Activated naive CD8-positive, alpha-beta T cell (primary cell): Measurements from ENCODE around the gene PFDN4.
A peak's percentile ranks its signal among the peaks of the same experiment; 100 is the strongest.

ENCODE experiments used
- H3K27ac Mint-ChIP-seq: one replicate; pipeline ENCODE4 v1.8.0; 2021; ENCODE audit warnings: mixed read lengths
- H3K27me3 Mint-ChIP-seq: one replicate; pipeline ENCODE4 v1.8.0; 2021; ENCODE audit warnings: mixed read lengths
- H3K36me3 Mint-ChIP-seq: one replicate; pipeline ENCODE4 v1.8.0; 2021; ENCODE audit warnings: mixed read lengths
- H3K4me1 Mint-ChIP-seq: one replicate; pipeline ENCODE4 v1.8.0; 2021; ENCODE audit warnings: low read depth, mixed read lengths
- H3K4me3 Mint-ChIP-seq: one replicate; pipeline ENCODE4 v1.8.0; 2021; ENCODE audit warnings: mild to moderate bottlenecking, mixed read lengths
- H3K9me3 Mint-ChIP-seq: one replicate; pipeline ENCODE4 v1.8.0; 2021; ENCODE audit warnings: low read depth, mixed read lengths

PFDN4 gene

DNA sequence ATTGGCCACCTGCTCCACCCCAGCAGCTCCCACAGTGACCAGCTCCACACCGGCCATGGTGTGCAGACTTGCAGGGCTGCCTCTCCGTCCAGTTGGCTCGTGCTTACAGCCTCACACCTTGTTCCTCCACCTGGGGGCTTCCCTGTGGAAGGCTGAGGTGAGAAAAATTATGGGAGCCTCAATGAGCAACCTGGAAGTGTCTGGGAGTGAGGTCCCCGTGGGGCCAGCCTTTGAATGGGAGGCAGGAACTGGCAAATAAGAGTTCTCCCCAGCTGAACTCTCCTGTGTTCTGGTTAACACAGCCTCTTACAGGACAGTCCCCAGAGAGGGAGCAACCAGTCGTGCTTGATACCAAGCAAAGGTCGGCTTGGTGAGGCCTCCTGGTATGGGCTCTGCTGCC is 3.8 kb upstream of the PFDN4 start:
- H3K4me1 Mint-ChIP-seq: peaks cover 8% of the 10 kb centered on the region
- H3K36me3 Mint-ChIP-seq: peaks cover 2% of the 10 kb centered on the region
- H3K4me3 Mint-ChIP-seq: no peak overlapping the region
- no peaks in the 10 kb centered on the region for H3K27me3 Mint-ChIP-seq
- H3K9me3 Mint-ChIP-seq: no peaks in the 10 kb centered on the region
- no peak overlapping the region for H3K27ac Mint-ChIP-seq

- no peaks in the 10 kb centered on the region for H3K27me3 Mint-ChIP-seq
- no peaks in the 10 kb centered on the region for H3K9me3 Mint-ChIP-seq
- no peak overlapping the region for H3K27ac Mint-ChIP-seq
- peaks cover 2% of the 10 kb centered on the region for H3K36me3 Mint-ChIP-seq
- H3K4me1 Mint-ChIP-seq: peaks cover 12% of the 10 kb centered on the region
- H3K4me3 Mint-ChIP-seq: no peak overlapping the region
Observed at GRCh38 chr20:54204481-54204880, 3.4 kb upstream of the PFDN4 start.

DNA sequence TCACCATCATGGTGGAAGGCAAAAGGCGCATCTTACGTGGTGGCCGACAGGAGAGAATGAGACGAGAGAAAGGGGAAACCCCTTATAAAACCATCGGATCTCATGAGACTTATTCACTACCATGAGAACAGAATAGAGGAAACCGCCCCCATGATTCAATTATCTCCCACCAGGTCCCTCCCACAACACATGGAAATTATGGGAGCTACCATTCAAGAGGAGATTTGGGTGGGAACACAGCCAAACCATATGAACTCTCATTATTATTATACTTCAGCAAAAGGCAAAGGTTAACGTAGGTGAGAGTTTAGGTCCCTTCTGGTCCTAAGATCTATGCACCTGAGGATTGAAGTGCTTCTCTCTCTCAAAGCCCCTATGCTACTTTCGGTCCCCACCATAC is 2.4 kb upstream of the PFDN4 start:
- H3K36me3 Mint-ChIP-seq: peaks cover 2% of the 10 kb centered on the region
- peaks cover 22% of the 10 kb centered on the region for H3K4me1 Mint-ChIP-seq
- H3K27me3 Mint-ChIP-seq: no peaks in the 10 kb centered on the region
- H3K9me3 Mint-ChIP-seq: no peaks in the 10 kb centered on the region
- H3K27ac Mint-ChIP-seq: no peak overlapping the region
- no peak overlapping the region for H3K4me3 Mint-ChIP-seq

DNA sequence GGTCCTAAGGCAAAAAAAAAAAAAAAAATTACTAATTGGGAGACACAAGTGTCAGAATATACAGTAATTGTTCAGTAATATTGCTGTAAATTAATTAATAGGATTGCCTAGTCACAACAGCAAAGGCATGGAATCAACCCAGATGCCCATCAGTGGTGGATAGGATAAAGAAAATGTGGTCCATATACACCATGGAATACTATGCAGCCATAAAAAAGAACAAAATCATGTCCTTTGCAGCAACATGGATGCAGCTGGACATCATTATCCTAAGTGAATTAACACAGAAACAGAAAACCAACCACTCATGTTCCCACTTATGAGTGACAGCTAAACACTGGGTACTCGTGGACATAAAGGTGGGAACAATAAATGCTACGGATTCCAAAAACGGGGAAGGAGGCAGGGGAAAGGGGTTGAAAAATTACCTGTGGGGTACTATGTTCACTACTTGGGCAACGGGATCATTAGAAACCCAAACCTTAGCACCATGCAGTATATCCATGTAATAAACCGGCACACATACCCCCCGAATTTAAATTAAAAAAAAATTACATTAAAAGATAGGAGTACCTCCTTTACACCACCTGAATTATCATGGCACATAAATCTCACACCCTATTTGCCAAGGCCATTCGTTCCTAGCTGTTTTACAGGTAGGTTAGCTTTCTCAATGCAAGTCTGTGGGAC is 689 bp upstream of the PFDN4 start:
- H3K9me3 Mint-ChIP-seq: no peaks in the 10 kb centered on the region
- peaks cover 34% of the 10 kb centered on the region for H3K4me1 Mint-ChIP-seq
- peaks cover 2% of the 10 kb centered on the region for H3K36me3 Mint-ChIP-seq
- H3K4me3 Mint-ChIP-seq: peak overlapping the region; percentile 98
- no peaks in the 10 kb centered on the region for H3K27me3 Mint-ChIP-seq
- H3K27ac Mint-ChIP-seq: peak overlapping the region; percentile 100

DNA sequence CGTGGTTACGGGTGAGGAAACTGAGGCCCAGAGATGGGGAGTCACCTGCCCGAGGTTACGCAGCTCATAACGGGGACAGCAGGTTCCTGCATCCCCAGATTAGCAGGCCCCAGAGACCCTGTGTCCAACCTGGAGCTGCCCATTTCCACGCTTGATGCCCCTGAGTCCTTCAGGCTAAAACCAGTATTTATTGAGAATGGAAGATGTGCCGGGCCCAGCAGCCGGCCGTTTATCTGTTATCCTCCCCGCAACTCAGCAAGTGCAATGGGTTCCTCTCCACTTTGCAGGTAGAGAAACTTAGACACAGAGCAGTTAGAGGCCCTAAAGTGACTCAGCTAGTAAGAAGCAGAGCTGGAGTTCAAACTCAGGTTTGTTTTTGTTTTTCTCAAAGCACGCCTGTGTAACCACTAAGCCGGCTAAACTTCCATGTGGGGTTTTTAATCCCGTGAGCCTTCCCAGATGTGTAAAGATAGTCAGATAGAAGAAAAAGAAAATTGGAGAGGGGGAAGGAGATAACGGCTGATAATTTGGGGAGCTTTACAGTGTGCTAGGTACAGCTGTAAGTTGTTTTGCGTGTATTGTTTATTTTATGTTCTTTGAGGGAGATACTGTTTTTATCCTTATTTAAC is 775 bp downstream of the PFDN4 start:
- H3K9me3 Mint-ChIP-seq: no peaks in the 10 kb centered on the region
- peak overlapping the region; percentile 96 for H3K4me3 Mint-ChIP-seq
- H3K4me1 Mint-ChIP-seq: peaks cover 42% of the 10 kb centered on the region
- peaks cover 2% of the 10 kb centered on the region for H3K36me3 Mint-ChIP-seq
- H3K27me3 Mint-ChIP-seq: no peaks in the 10 kb centered on the region
- H3K27ac Mint-ChIP-seq: peak overlapping the region; percentile 94

DNA sequence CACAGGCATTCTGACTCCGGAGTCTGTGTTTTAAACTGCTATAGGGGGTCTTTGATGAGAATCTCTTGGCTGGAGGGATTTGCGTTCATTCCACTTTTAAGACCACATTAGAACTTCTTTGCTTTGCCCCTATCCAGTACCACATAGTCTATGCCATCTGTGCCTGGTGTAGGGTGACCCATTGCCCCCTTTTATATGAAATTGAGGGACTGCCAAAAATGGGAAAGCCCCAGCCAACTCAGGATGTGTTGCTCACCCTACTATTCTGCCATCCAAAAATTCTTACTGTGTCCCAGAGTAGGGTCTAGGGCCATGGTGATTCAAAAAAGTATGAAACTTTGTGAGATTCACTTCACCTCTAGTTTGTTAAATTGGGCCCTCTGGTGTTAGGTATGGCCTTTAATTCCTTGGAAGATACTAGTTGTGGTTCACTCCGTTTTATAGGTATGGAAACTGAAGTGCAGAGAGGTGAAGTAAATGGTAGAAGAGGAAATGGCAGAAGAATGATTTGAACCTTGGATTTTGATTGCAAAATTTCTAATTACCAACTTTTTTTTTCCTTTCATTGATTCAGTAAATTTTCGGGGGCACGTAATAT is 1.4 kb downstream of the PFDN4 start:
- Mint-ChIP-seq H3K4me1 (peaks cover 46% of the 10 kb centered on the region), H3K9me3 (no peaks in the 10 kb centered on the region), H3K27me3 (no peaks in the 10 kb centered on the region), H3K27ac (peak overlapping the region; percentile 94), H3K36me3 (peaks cover 2% of the 10 kb centered on the region), H3K4me3 (peak overlapping the region; percentile 96)

DNA sequence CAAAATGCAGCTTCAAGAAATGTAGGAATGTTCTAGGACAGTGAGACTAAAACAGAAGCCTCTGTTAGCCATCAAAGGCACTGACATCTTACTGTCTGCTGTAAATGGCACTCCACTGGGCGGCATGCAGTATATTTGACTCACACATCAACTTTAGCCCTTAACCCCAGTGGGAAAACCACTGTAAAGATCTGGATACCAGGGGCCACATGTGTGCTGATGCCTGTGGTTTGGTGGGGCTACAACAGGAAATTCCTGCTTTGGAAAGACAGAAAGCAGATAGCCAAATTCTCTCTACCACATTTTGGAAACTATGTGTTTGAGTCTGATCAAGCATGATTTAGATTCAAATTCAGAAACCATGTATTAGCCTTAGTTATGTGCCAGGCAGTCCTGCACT is 4.3 kb downstream of the PFDN4 start:
- Mint-ChIP-seq H3K36me3 (peaks cover 2% of the 10 kb centered on the region), H3K27me3 (no peaks in the 10 kb centered on the region), H3K9me3 (no peaks in the 10 kb centered on the region), H3K4me3 (no peak overlapping the region), H3K27ac (no peak overlapping the region), H3K4me1 (peaks cover 48% of the 10 kb centered on the region)

DNA sequence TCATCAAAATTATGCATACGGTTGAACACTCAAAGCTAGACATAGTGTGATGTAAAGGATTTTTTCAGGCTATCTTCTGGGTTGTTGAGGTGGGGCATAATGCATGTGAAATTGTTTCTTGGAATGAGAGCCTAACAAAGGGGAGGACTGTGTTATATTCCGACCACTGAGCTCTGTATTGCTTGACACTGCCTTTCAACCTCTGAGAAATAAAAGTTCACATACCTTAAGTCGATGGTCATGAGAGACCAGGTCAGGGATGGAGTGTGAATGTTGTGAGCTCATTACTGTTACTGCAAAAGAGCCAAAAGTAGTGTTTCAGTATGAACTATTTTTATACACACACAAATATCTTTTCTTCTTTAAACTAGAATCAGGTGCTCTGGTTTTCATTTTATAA is 5.0 kb downstream of the PFDN4 start:
- H3K27ac Mint-ChIP-seq: no peak overlapping the region

DNA sequence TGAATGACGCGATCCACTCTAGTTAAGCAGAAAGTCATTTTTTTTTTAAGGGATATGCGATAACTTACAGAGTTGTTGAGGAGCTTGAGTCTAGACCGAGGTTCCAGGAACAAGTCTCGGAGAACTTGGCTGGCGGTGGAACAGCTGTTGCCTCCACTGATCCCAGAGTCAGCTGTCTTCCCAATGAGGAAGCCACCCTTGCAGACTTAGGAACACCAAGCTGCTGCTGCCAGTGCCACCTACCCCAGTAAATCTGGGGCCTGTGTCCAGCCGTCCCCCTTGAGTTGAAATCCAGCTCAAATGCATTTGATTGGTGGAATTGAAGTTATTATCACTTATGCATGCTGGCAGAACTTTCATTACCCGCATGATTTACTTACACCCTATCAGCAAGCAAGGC is 6.7 kb downstream of the PFDN4 start:
- Mint-ChIP-seq H3K27me3 (no peaks in the 10 kb centered on the region), H3K4me1 (peaks cover 36% of the 10 kb centered on the region), H3K36me3 (no peaks in the 10 kb centered on the region), H3K9me3 (no peaks in the 10 kb centered on the region), H3K4me3 (no peak overlapping the region), H3K27ac (peak overlapping the region; percentile 16)

More for the DNA sequence above, 5.0 kb downstream of the PFDN4 start:
- H3K27me3 Mint-ChIP-seq: no peaks in the 10 kb centered on the region
- H3K4me1 Mint-ChIP-seq: peaks cover 46% of the 10 kb centered on the region
- no peaks in the 10 kb centered on the region for H3K9me3 Mint-ChIP-seq
- peaks cover 2% of the 10 kb centered on the region for H3K36me3 Mint-ChIP-seq
- no peak overlapping the region for H3K4me3 Mint-ChIP-seq

GRCh38 chr20:54215157-54215789 is 7.4 kb downstream of the PFDN4 start:
- no peak overlapping the region for H3K27ac Mint-ChIP-seq
- H3K36me3 Mint-ChIP-seq: no peaks in the 10 kb centered on the region
- no peaks in the 10 kb centered on the region for H3K27me3 Mint-ChIP-seq
- H3K9me3 Mint-ChIP-seq: no peaks in the 10 kb centered on the region
- H3K4me3 Mint-ChIP-seq: no peak overlapping the region
- peaks cover 29% of the 10 kb centered on the region for H3K4me1 Mint-ChIP-seq

DNA sequence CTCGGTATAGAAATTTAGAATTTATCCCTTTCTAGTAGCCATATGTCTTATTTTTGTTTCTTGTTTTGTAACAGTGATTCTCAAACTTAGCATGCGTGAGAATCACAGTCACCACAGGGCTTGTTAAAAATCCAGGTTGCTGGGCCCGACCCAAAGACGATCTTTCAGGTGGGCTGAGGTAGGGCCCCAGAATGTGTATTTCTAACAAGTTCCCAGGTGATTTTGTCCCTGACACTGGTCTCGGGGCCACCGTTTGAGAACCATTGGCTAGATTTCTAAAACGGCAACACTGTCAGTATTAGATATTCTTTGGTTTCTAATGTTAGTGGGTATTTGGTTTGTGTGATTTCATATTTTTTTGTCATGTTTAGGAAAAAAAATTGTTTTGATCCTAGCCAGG is 9.9 kb downstream of the PFDN4 start:
- no peaks in the 10 kb centered on the region for H3K36me3 Mint-ChIP-seq
- no peak overlapping the region for H3K4me3 Mint-ChIP-seq
- H3K27ac Mint-ChIP-seq: peak overlapping the region; percentile 30
- no peaks in the 10 kb centered on the region for H3K9me3 Mint-ChIP-seq
- no peaks in the 10 kb centered on the region for H3K27me3 Mint-ChIP-seq
- peaks cover 33% of the 10 kb centered on the region for H3K4me1 Mint-ChIP-seq

- no peak overlapping the region for H3K4me3 Mint-ChIP-seq
- H3K27ac Mint-ChIP-seq: no peak overlapping the region
- no peaks in the 10 kb centered on the region for H3K27me3 Mint-ChIP-seq
- no peaks in the 10 kb centered on the region for H3K36me3 Mint-ChIP-seq
- H3K4me1 Mint-ChIP-seq: peaks cover 31% of the 10 kb centered on the region
- no peaks in the 10 kb centered on the region for H3K9me3 Mint-ChIP-seq
Observed at GRCh38 chr20:54218470-54218869, 10.6 kb downstream of the PFDN4 start.

DNA sequence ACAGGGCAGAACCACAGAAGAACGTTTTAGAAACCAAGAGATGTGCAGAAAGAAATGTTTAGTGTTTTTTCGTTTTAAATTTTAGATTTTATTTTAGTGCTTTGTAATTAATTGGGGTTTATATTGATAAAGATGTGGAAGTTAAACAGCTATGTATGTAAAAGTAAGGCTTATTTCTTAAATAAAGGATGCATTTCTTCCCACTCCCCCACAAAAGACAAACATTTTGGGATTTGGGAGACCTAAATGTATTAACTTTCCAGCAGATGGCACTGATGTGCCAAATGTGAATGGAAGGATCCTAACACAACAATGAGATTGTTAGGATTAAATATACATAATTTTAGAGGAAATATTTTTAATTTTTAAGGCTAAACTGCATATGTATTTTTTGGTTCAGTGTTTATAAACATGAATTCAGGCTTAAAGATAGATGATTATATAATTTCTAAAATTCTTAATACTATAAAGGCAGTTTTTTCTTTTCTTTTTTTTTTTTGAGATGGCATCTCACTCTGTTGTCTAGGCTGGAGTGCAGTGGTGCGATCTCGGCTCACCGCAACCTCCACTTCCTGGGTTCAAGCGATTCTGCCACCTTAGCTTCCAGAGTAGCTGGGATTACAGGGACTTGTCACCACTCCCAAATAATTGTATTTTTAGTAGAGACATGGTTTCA is 12.0 kb downstream of the PFDN4 start:
- no peak overlapping the region for H3K4me3 Mint-ChIP-seq
- no peak overlapping the region for H3K27ac Mint-ChIP-seq
- H3K9me3 Mint-ChIP-seq: no peaks in the 10 kb centered on the region
- peaks cover 24% of the 10 kb centered on the region for H3K4me1 Mint-ChIP-seq
- no peaks in the 10 kb centered on the region for H3K27me3 Mint-ChIP-seq
- no peaks in the 10 kb centered on the region for H3K36me3 Mint-ChIP-seq

DNA sequence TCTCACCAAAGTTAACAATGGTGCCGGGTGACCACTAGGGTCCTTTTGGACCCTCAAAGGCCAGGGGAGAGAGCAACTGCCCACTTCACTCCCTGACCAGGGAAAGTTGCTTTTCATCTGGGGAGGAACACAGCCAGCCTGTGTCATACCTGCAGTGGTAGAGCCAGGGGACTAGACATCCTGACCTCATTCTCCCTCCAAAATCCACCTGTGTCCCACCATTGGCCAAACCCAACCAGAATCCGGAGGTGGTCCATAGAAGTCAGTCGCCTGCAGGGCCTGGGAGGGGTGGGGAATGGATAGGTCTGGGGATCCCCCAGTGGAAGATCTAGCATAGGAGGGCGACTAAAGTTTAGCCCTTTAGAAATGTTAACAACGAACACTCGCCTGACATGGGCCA is 12.8 kb downstream of the PFDN4 start:
- Mint-ChIP-seq H3K36me3 (no peaks in the 10 kb centered on the region), H3K27me3 (no peaks in the 10 kb centered on the region), H3K27ac (peak overlapping the region; percentile 50)

DNA sequence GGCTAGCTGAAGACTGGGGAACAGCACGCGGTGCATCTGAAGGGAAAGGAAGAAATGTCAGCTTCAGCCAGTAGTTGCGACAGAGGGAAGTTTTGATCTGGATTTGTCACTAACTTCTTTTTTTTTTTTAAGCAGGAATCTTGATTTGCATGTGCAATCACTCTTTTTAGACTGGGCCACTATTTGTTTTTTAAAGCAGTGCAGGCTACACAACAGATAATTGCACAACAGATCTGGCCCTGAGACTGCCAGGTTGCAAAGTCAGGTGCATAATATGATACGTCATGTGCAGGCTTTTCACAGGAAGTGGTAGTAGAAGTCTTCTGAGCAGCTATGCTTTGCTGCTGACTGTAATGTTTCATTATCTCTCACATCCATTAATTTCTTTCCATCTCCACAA is 13.5 kb downstream of the PFDN4 start:
- Mint-ChIP-seq H3K9me3 (no peaks in the 10 kb centered on the region), H3K4me1 (peaks cover 23% of the 10 kb centered on the region), H3K27ac (peak overlapping the region; percentile 91), H3K27me3 (no peaks in the 10 kb centered on the region), H3K4me3 (peak overlapping the region; percentile 18), H3K36me3 (no peaks in the 10 kb centered on the region)

More for the DNA sequence above, 12.8 kb downstream of the PFDN4 start:
- Mint-ChIP-seq H3K4me3 (no peak overlapping the region), H3K4me1 (peaks cover 23% of the 10 kb centered on the region), H3K9me3 (no peaks in the 10 kb centered on the region)
